Measurements from ENCODE around the gene ELFN2. TPM values are rescaled to one million over a fixed set of nuclear protein-coding genes. Genes with fewer than 3 reads are reported as not detected.

Gene ELFN2
- total and polyA plus RNA-seq, 2 of the 13 experiments (the other 11 are each of a cell fraction or from before 2014, with no cell fraction given) = 0.01 TPM; not detected in 1

DNA sequence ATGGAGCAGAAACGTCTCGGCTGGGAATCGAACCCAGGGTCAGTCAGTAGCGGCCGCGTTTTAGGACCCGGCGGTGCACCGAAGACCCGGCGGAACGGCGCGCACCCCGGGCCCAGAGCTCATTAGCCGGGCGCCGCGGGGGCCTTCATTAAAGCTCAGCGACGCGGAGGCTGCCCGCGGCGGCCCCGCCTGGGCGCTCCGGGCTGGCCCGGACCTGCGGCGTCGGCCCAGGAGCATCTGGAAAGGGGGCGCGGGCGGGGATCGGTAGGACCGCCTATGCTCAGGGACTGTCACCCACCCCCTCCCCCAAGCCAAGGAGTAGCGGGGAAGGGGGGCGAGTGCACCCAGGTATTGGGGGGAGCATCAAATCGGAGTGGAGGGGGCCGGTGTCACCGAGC is 92.8 kb downstream of the ELFN2 start:
- BruUV-seq (replicated peaks) = no TSS peak
- Histone ChIP-seq H4K20me1 (ENCODE audit: insufficient read depth, low read length) (no peaks in the 10 kb centered on the region), H3K79me2 (ENCODE audit: insufficient read depth, low read length) (no peaks in the 10 kb centered on the region), H3K4me1 (ENCODE audit: insufficient read depth, low read length) (peaks cover 6% of the 10 kb centered on the region; the same call in 1 of the 2 replicates), H3K27me3 (ENCODE audit: control insufficient read depth in 1 of 2, insufficient read depth in 2 of 2, low read length in 2 of 2) (peaks cover 0 to 10% of the 10 kb centered on the region in 2 experiments; a peak in 3 of 5 replicates), H3K9me3 (ENCODE audit: low read length) (no peaks in the 10 kb centered on the region), H3K9ac (ENCODE audit: insufficient read depth, low read depth, low read length) (no peak overlapping the region), H3K36me3 (replicated peaks in 1 of 2; ENCODE audit: control insufficient read depth in 1 of 2, insufficient read depth in 2 of 2, low read length in 2 of 2) (no peaks in the 10 kb centered on the region), H2AFZ (ENCODE audit: low read length) (no peak overlapping the region), H3K4me3 (replicated peaks in 1 of 3; ENCODE audit: insufficient read depth in 1 of 3, low read depth in 2 of 3, low read length in 3 of 3) (no peak overlapping the region), H3K4me2 (ENCODE audit: low read depth, low read length) (no peak overlapping the region), H3K27ac (ENCODE audit: extremely low read length, insufficient read depth, low read length) (no peak overlapping the region)
- in situ Hi-C loops (cut with HindIII; ENCODE audit: extremely low pct_ligation_motif_present, low pct_unique_long_range_greater_than_20kb) (no loop called here), intact Hi-C loops (cut with micrococcal nuclease; ENCODE audit: unreplicated experiment) (no loop called here)
- 86% methylated on average over 23 of the region's 42 CpGs for WGBS (ENCODE audit: low lambda C conversion rate)
- CTCF ChIA-PET (ENCODE audit: low intra/inter-chr PET ratio, low total read pairs) = no interaction called here
- no peak for FAIRE-seq
- ATAC-seq = no peak
- TF ChIP-seq ZNF713 (CRISPR knock-in tag; IDR thresholded peaks at IDR 0.05) = no peak
- no peak for TF ChIP-seq KDM1A (CRISPR knock-in tag; IDR thresholded peaks at IDR 0.05)
- no peak for TF ChIP-seq MAFF (IDR thresholded peaks at IDR 0.05; ENCODE audit: low read depth, low read length)
- no peak for TF ChIP-seq ZNF282 (IDR thresholded peaks at IDR 0.05; ENCODE audit: partially characterized antibody)
- DNase-seq (ENCODE audit: low spot score) = no peak
- POLR2A ChIA-PET = no interaction called here

DNA sequence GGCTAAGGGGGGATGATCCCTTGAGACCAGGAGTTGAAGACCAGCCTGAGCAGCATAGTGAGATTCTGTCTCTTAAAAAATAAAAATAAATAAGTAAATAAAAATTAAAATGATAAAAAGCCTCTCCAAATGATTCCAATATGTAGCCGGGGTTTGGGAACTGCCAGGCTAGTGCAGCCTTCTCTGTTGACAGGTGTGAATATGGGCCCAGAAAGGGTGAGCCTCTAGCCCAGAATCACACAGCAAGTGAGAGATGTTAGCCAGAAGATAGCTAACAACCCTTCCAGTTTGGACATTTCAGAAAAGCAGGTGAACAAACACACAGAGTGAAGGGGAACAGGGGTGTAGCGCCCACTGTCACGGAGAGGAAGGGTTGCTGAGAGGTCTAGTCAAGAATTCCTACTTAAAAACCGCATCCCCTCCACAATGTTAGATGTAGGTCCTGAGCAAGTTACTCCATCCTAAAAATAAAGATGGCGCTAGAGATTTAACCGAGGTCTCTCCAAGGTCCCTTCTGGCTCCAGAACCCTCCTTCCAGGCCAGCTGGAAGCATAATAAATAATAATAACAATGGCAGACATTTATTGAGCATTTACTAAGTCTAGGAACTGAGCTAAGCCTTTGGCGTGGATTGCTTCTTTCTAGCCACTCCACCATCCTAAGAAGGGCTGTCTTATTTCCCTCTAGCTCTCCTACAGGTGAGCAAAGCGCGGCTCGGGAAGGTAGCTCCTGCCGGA is 93.4 kb downstream of the ELFN2 start:
- in situ Hi-C loops (cut with HindIII; ENCODE audit: extremely low pct_ligation_motif_present, low pct_unique_long_range_greater_than_20kb) = no loop called here
- Histone ChIP-seq H3K27me3 (ENCODE audit: control insufficient read depth in 1 of 2, insufficient read depth in 2 of 2, low read length in 2 of 2) (peaks cover 0 to 5% of the 10 kb centered on the region in 2 experiments; a peak in 3 of 5 replicates), H3K4me1 (ENCODE audit: insufficient read depth, low read length) (peaks cover 6% of the 10 kb centered on the region; the same call in 1 of the 2 replicates), H2AFZ (ENCODE audit: low read length) (no peak overlapping the region), H3K4me3 (replicated peaks in 1 of 3; ENCODE audit: insufficient read depth in 1 of 3, low read depth in 2 of 3, low read length in 3 of 3) (no peak overlapping the region), H3K9me3 (ENCODE audit: low read length) (no peaks in the 10 kb centered on the region), H3K79me2 (ENCODE audit: insufficient read depth, low read length) (no peaks in the 10 kb centered on the region), H4K20me1 (ENCODE audit: insufficient read depth, low read length) (no peaks in the 10 kb centered on the region), H3K27ac (ENCODE audit: extremely low read length, insufficient read depth, low read length) (no peak overlapping the region), H3K4me2 (ENCODE audit: low read depth, low read length) (no peak overlapping the region), H3K9ac (ENCODE audit: insufficient read depth, low read depth, low read length) (no peak overlapping the region), H3K36me3 (replicated peaks in 1 of 2; ENCODE audit: control insufficient read depth in 1 of 2, insufficient read depth in 2 of 2, low read length in 2 of 2) (no peaks in the 10 kb centered on the region)
- no peak for ATAC-seq
- ChIA-PET CTCF (ENCODE audit: low intra/inter-chr PET ratio, low total read pairs) (no interaction called here), POLR2A (no interaction called here)
- no peak for TF ChIP-seq ZNF746 (CRISPR knock-in tag; IDR thresholded peaks at IDR 0.05)
- no peak for TF ChIP-seq ZNF605 (CRISPR knock-in tag; IDR thresholded peaks at IDR 0.05)
- TF ChIP-seq ZNF879 (CRISPR knock-in tag; IDR thresholded peaks at IDR 0.05) = no peak
- TF ChIP-seq BORCS8-MEF2B (CRISPR knock-in tag; IDR thresholded peaks at IDR 0.05) = no peak
- no peak for TF ChIP-seq NFYC (CRISPR knock-in tag; IDR thresholded peaks at IDR 0.05)
- TF ChIP-seq, protein P1, sequence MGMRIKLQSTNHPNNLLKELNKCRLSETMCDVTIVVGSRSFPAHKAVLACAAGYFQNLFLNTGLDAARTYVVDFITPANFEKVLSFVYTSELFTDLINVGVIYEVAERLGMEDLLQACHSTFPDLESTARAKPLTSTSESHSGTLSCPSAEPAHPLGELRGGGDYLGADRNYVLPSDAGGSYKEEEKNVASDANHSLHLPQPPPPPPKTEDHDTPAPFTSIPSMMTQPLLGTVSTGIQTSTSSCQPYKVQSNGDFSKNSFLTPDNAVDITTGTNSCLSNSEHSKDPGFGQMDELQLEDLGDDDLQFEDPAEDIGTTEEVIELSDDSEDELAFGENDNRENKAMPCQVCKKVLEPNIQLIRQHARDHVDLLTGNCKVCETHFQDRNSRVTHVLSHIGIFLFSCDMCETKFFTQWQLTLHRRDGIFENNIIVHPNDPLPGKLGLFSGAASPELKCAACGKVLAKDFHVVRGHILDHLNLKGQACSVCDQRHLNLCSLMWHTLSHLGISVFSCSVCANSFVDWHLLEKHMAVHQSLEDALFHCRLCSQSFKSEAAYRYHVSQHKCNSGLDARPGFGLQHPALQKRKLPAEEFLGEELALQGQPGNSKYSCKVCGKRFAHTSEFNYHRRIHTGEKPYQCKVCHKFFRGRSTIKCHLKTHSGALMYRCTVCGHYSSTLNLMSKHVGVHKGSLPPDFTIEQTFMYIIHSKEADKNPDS (CRISPR knock-in tag; IDR thresholded peaks at IDR 0.05) = no peak
- no peak for TF ChIP-seq PHF8 (CRISPR knock-in tag; IDR thresholded peaks at IDR 0.05)
- no peak for TF ChIP-seq RBM22 (optimal IDR thresholded peaks at IDR 0.05; ENCODE audit: low read length)
- TF ChIP-seq, protein P2, sequence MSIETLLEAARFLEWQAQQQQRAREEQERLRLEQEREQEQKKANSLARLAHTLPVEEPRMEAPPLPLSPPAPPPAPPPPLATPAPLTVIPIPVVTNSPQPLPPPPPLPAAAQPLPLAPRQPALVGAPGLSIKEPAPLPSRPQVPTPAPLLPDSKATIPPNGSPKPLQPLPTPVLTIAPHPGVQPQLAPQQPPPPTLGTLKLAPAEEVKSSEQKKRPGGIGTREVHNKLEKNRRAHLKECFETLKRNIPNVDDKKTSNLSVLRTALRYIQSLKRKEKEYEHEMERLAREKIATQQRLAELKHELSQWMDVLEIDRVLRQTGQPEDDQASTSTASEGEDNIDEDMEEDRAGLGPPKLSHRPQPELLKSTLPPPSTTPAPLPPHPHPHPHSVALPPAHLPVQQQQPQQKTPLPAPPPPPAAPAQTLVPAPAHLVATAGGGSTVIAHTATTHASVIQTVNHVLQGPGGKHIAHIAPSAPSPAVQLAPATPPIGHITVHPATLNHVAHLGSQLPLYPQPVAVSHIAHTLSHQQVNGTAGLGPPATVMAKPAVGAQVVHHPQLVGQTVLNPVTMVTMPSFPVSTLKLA (IDR thresholded peaks at IDR 0.05) = no peak
- no peak for TF ChIP-seq BRCA1 (CRISPR knock-in tag; IDR thresholded peaks at IDR 0.05)
- TF ChIP-seq NR2C2 (CRISPR knock-in tag; IDR thresholded peaks at IDR 0.05; ENCODE audit: borderline replicate concordance) = no peak
- TF ChIP-seq ZNF550 (CRISPR knock-in tag; IDR thresholded peaks at IDR 0.05; ENCODE audit: borderline replicate concordance) = no peak
- TF ChIP-seq CHD2 (IDR thresholded peaks at IDR 0.05; ENCODE audit: low read depth, low read length) = no peak
- no TSS peak for BruUV-seq (replicated peaks)
- DNase-seq (ENCODE audit: low spot score) = no peak
- intact Hi-C loops (cut with micrococcal nuclease; ENCODE audit: unreplicated experiment) = no loop called here
- FAIRE-seq = no peak
- 65% methylated on average over 11 of the region's 11 CpGs for WGBS (ENCODE audit: low lambda C conversion rate)

All from HepG2 (cell line).